ENCODE data around the gene TBX5.
A peak's percentile ranks its signal among the peaks of the same experiment; 100 is the strongest.

The TBX5 gene

GRCh38 chr12:114405519-114406271, at the start of gene TBX5:
Gene TBX5, minus strand, starts transcription at chr12:114406144. Its CDS starts 2,246 bp downstream, at chr12:114403898.
- TF ChIP-seq POLR2AphosphoS5 (IDR thresholded peaks at IDR 0.05; ENCODE audit: borderline replicate concordance, low read depth, low read length) = no peak
- TF ChIP-seq FOXP2 (optimal IDR thresholded peaks at IDR 0.05; ENCODE audit: control extremely low read depth, extremely low read length, insufficient read depth) = no peak
- peak; percentile 90 for TF ChIP-seq EZH2 (IDR thresholded peaks at IDR 0.05)
- Histone ChIP-seq H3K36me3 (ENCODE audit: insufficient read depth, low read length) (no peaks in the 10 kb centered on the region), H3K27ac (no peak within 1 kb of the TSS), H3K9ac (ENCODE audit: insufficient read length) (peak within 1 kb of the TSS; percentile 73), H3K9me3 (ENCODE audit: low read depth, low read length) (no peaks in the 10 kb centered on the region), H3K4me3 (peak within 1 kb of the TSS; percentile 79)
- DNase-seq (ENCODE audit: low read depth, low spot score) = no peak

- no peak for DNase-seq (ENCODE audit: low read depth, low spot score)
Measured at GRCh38 chr12:114451657-114452056, 45.7 kb upstream of the TBX5 start.

DNA sequence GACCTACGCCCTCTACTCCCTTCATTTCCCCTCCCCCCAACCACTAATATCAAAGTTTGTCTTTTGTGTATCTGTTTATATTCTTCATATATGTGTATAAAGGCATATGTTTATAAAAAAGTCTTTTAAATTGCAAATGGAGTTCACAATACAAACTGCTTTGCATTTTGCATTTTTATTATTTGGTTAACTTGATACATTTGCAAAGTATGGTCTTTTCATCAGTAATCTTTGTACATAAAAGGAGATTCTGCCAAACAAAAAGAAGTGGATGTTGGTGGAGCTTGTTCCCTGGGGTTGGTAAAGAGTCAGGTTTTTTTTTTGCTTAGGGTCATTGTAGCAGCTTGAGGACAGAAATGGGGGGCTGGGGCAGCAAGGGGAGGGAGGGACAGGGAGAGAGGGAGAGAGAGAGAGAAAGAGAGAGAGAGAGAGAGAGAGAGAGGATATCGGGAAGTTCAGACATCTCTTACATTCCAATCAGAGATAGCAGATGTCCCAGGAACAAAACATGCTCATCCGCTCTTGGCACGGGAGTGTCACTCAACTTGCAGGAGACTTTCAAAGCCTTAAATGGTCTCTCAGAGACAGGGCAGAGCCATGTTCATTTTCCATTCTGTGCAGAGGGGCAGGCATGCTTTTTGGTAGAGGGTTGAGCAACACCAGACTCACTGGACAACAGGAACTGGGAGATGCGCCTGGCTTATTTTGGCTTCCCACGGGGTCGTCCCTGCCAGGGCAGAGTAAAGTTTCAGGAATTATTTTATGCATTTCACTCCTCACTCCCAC, 44.8 kb upstream of the TBX5 start:
- TF ChIP-seq EZH2 (IDR thresholded peaks at IDR 0.05) (no peak), FOXP2 (optimal IDR thresholded peaks at IDR 0.05; ENCODE audit: control extremely low read depth, extremely low read length, insufficient read depth) (no peak), POLR2AphosphoS5 (IDR thresholded peaks at IDR 0.05; ENCODE audit: borderline replicate concordance, low read depth, low read length) (no peak)
- H3K9ac ChIP-seq (ENCODE audit: insufficient read length) = no peak overlapping the region
- H3K9me3 ChIP-seq (ENCODE audit: low read depth, low read length) = no peaks in the 10 kb centered on the region
- H3K4me3 ChIP-seq = no peak overlapping the region
- H3K27ac ChIP-seq = no peak overlapping the region
- no peak for DNase-seq (ENCODE audit: low read depth, low spot score)
- H3K36me3 ChIP-seq (ENCODE audit: insufficient read depth, low read length) = no peaks in the 10 kb centered on the region

More at GRCh38 chr12:114451657-114452056, 45.7 kb upstream of the TBX5 start:
- H3K27ac ChIP-seq = no peak overlapping the region
- no peak overlapping the region for H3K4me3 ChIP-seq
- H3K36me3 ChIP-seq (ENCODE audit: insufficient read depth, low read length) = no peaks in the 10 kb centered on the region
- TF ChIP-seq POLR2AphosphoS5 (IDR thresholded peaks at IDR 0.05; ENCODE audit: borderline replicate concordance, low read depth, low read length) (no peak), FOXP2 (optimal IDR thresholded peaks at IDR 0.05; ENCODE audit: control extremely low read depth, extremely low read length, insufficient read depth) (no peak), EZH2 (IDR thresholded peaks at IDR 0.05) (no peak)
- H3K9me3 ChIP-seq (ENCODE audit: low read depth, low read length) = no peaks in the 10 kb centered on the region
- H3K9ac ChIP-seq (ENCODE audit: insufficient read length) = no peak overlapping the region

- Histone ChIP-seq H3K4me3 (no peak overlapping the region), H3K36me3 (ENCODE audit: insufficient read depth, low read length) (no peaks in the 10 kb centered on the region), H3K9me3 (ENCODE audit: low read depth, low read length) (no peaks in the 10 kb centered on the region), H3K27ac (no peak overlapping the region), H3K9ac (ENCODE audit: insufficient read length) (no peak overlapping the region)
- DNase-seq (ENCODE audit: low read depth, low spot score) = no peak
- TF ChIP-seq EZH2 (IDR thresholded peaks at IDR 0.05) (no peak), FOXP2 (optimal IDR thresholded peaks at IDR 0.05; ENCODE audit: control extremely low read depth, extremely low read length, insufficient read depth) (no peak), POLR2AphosphoS5 (IDR thresholded peaks at IDR 0.05; ENCODE audit: borderline replicate concordance, low read depth, low read length) (no peak)
Measured at GRCh38 chr12:114450019-114450418, 44.1 kb upstream of the TBX5 start.

GRCh38 chr12:114448618-114448933, 42.6 kb upstream of the TBX5 start:
- no peak for DNase-seq (ENCODE audit: low read depth, low spot score)
- Histone ChIP-seq H3K9ac (ENCODE audit: insufficient read length) (no peak overlapping the region), H3K4me3 (no peak overlapping the region), H3K36me3 (ENCODE audit: insufficient read depth, low read length) (no peaks in the 10 kb centered on the region), H3K27ac (no peak overlapping the region), H3K9me3 (ENCODE audit: low read depth, low read length) (no peaks in the 10 kb centered on the region)
- no peak for TF ChIP-seq POLR2AphosphoS5 (IDR thresholded peaks at IDR 0.05; ENCODE audit: borderline replicate concordance, low read depth, low read length)

GRCh38 chr12:114447799-114448617, 42.1 kb upstream of the TBX5 start:
- TF ChIP-seq EZH2 (IDR thresholded peaks at IDR 0.05) = no peak
- no peak for TF ChIP-seq FOXP2 (optimal IDR thresholded peaks at IDR 0.05; ENCODE audit: control extremely low read depth, extremely low read length, insufficient read depth)
- TF ChIP-seq POLR2AphosphoS5 (IDR thresholded peaks at IDR 0.05; ENCODE audit: borderline replicate concordance, low read depth, low read length) = no peak
- no peaks in the 10 kb centered on the region for H3K36me3 ChIP-seq (ENCODE audit: insufficient read depth, low read length)
- no peak overlapping the region for H3K27ac ChIP-seq
- no peaks in the 10 kb centered on the region for H3K9me3 ChIP-seq (ENCODE audit: low read depth, low read length)
- DNase-seq (ENCODE audit: low read depth, low spot score) = no peak
- H3K4me3 ChIP-seq = no peak overlapping the region
- H3K9ac ChIP-seq (ENCODE audit: insufficient read length) = no peak overlapping the region

GRCh38 chr12:114447274-114447716, 41.4 kb upstream of the TBX5 start:
- Histone ChIP-seq H3K27ac (no peak overlapping the region), H3K9ac (ENCODE audit: insufficient read length) (no peak overlapping the region), H3K36me3 (ENCODE audit: insufficient read depth, low read length) (no peaks in the 10 kb centered on the region), H3K9me3 (ENCODE audit: low read depth, low read length) (no peaks in the 10 kb centered on the region), H3K4me3 (no peak overlapping the region)
- TF ChIP-seq POLR2AphosphoS5 (IDR thresholded peaks at IDR 0.05; ENCODE audit: borderline replicate concordance, low read depth, low read length) (no peak), EZH2 (IDR thresholded peaks at IDR 0.05) (no peak), FOXP2 (optimal IDR thresholded peaks at IDR 0.05; ENCODE audit: control extremely low read depth, extremely low read length, insufficient read depth) (no peak)
- no peak for DNase-seq (ENCODE audit: low read depth, low spot score)
